Thyroid gland (tissue), 4 donors: Measurements from ENCODE around the gene SMARCC1.

Source experiments
- POLR2A ChIP-seq, 2 donors: fragments of 450-650 bp; IDR thresholded peaks; one replicate each; pipeline ENCODE4 v1.6.1; 2017; ENCODE audit warnings: antibody characterized with exemption in 2 of 2, mild to moderate bottlenecking in 2 of 2, moderate library complexity in 1 of 2
- TF ChIP-seq, protein P1 (sequence below), 6 experiments: fragments of 200-600 bp in 3 of 6; fragments of 450-650 bp in 3 of 6; sonication (generic) in 3 of 6; IDR thresholded peaks; one replicate each; pipeline ENCODE4 v1.5.1; 2016 to 2019; ENCODE audit warnings: antibody characterized with exemption in 6 of 6, mild to moderate bottlenecking in 2 of 6, inconsistent platforms in 1 of 6, moderate library complexity in 1 of 6

DNA sequence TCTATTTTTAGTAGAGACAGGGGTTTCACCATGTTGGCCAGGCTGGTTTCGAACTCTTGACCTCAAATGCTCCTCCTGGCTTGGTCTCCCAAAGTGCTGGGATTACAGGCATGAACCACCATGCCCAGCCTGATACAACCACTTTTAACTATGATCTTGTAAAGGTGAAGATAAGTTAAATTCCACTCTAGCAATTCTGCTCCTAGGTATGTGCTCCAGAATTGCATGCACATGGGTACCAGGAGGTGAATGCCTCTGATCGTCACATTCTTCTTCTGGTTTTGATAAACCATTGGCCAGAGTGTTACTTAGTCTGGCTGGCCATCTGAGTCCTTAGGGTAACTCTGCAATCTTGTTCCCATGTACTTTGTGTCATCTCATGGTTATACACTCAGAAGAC is 225.3 kb downstream of the SMARCC1 start:
- TF ChIP-seq, protein P1, sequence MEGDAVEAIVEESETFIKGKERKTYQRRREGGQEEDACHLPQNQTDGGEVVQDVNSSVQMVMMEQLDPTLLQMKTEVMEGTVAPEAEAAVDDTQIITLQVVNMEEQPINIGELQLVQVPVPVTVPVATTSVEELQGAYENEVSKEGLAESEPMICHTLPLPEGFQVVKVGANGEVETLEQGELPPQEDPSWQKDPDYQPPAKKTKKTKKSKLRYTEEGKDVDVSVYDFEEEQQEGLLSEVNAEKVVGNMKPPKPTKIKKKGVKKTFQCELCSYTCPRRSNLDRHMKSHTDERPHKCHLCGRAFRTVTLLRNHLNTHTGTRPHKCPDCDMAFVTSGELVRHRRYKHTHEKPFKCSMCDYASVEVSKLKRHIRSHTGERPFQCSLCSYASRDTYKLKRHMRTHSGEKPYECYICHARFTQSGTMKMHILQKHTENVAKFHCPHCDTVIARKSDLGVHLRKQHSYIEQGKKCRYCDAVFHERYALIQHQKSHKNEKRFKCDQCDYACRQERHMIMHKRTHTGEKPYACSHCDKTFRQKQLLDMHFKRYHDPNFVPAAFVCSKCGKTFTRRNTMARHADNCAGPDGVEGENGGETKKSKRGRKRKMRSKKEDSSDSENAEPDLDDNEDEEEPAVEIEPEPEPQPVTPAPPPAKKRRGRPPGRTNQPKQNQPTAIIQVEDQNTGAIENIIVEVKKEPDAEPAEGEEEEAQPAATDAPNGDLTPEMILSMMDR (IDR thresholded peaks at IDR 0.05) = no peak
- no peak for TF ChIP-seq POLR2A (IDR thresholded peaks at IDR 0.05)
